Thoracic aorta (tissue), 2 donors: ENCODE measurements around the gene TDG. TPM values are rescaled to one million over a fixed set of nuclear protein-coding genes. Genes with fewer than 3 reads are reported as not detected.

Experiments used
- ATAC-seq: fragments of 150-250 bp; one replicate; pipeline ENCODE4 v1.8.0; 2017; ENCODE audit warnings: low read depth; ENCODE audit not compliant: insufficient number of reproducible peaks, low FRiP score
- DNase-seq: peaks from one replicate; pipeline ENCODE4 v3.0.0-alpha.2; 2020; ENCODE audit warnings: low spot score
- H3K27ac ChIP-seq, 2 donors: fragments of 200-600 bp; sonication (generic); 1 replicate in 1 of 2; 2 replicates in 1 of 2; pipeline ENCODE4 v1.5.1; 2016; ENCODE audit warnings: mild to moderate bottlenecking in 2 of 2, moderate library complexity in 2 of 2
- H3K27me3 ChIP-seq: fragments of 200-600 bp; sonication (generic); replicated peaks from 2 replicates; pipeline ENCODE4 v1.6.0; 2016; ENCODE audit warnings: mild to moderate bottlenecking; ENCODE audit not compliant: insufficient read depth
- H3K36me3 ChIP-seq: fragments of 200-600 bp; sonication (generic); one replicate; pipeline ENCODE4 v1.5.1; 2016
- H3K4me1 ChIP-seq, 2 donors: fragments of 200-600 bp; sonication (generic); 1 replicate in 1 of 2; 2 replicates in 1 of 2; pipeline versions ENCODE4 v1.5.1 to v1.6.0; 2016; ENCODE audit warnings: low read depth in 2 of 2, mild to moderate bottlenecking in 1 of 2; ENCODE audit not compliant: control insufficient read depth in 1 of 2
- H3K4me3 ChIP-seq: fragments of 200-600 bp; sonication (generic); 2 replicates; pipeline ENCODE4 v1.5.1; 2016; ENCODE audit warnings: mild to moderate bottlenecking
- H3K9me3 ChIP-seq: fragments of 200-600 bp; sonication (generic); 2 replicates; pipeline ENCODE4 v1.5.1; 2016
- total RNA-seq, 2 donors: library from RNA; depleted of rRNA; stranded (reverse); fragments of >200 nt; gene quantifications; one replicate each; pipeline versions ENCODE4 v1.1.0 to v1.2.3, GENCODE V29; 2016
- TF ChIP-seq, protein P1 (sequence below): fragments of 200-600 bp; sonication (generic); IDR thresholded peaks from one replicate; pipeline ENCODE4 v1.5.1; 2019; ENCODE audit warnings: antibody characterized with exemption

The TDG gene
- total RNA-seq, 2 donors from 2014 or later = 8.0 to 24.5 TPM

GRCh38 chr12:103952497-103952896 lies 13.2 kb upstream of the TDG start:
- Histone ChIP-seq H3K27ac (no peak overlapping the region), H3K36me3 (peaks cover 40% of the 10 kb centered on the region), H3K9me3 (no peaks in the 10 kb centered on the region), H3K4me3 (no peak overlapping the region), H3K4me1 (peaks cover 9 to 16% of the 10 kb centered on the region in 2 donors), H3K27me3 (no peaks in the 10 kb centered on the region)
- TF ChIP-seq, protein P1, sequence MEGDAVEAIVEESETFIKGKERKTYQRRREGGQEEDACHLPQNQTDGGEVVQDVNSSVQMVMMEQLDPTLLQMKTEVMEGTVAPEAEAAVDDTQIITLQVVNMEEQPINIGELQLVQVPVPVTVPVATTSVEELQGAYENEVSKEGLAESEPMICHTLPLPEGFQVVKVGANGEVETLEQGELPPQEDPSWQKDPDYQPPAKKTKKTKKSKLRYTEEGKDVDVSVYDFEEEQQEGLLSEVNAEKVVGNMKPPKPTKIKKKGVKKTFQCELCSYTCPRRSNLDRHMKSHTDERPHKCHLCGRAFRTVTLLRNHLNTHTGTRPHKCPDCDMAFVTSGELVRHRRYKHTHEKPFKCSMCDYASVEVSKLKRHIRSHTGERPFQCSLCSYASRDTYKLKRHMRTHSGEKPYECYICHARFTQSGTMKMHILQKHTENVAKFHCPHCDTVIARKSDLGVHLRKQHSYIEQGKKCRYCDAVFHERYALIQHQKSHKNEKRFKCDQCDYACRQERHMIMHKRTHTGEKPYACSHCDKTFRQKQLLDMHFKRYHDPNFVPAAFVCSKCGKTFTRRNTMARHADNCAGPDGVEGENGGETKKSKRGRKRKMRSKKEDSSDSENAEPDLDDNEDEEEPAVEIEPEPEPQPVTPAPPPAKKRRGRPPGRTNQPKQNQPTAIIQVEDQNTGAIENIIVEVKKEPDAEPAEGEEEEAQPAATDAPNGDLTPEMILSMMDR = no peak
- DNase-seq (no peak), ATAC-seq (no peak)

GRCh38 chr12:103955811-103956508 lies 9.7 kb upstream of the TDG start:
- TF ChIP-seq, protein P1 = no peak
- no peak for DNase-seq
- H3K4me1 ChIP-seq = peaks cover 9 to 16% of the 10 kb centered on the region in 2 donors
- peak overlapping the region; percentile 91 to 97 for H3K27ac ChIP-seq
- no peaks in the 10 kb centered on the region for H3K9me3 ChIP-seq
- peak overlapping the region; percentile 84 for H3K4me3 ChIP-seq
- H3K27me3 ChIP-seq = no peaks in the 10 kb centered on the region
- ATAC-seq = no peak
- peaks cover 19% of the 10 kb centered on the region for H3K36me3 ChIP-seq

- Histone ChIP-seq H3K4me3 (peak overlapping the region; percentile 84), H3K9me3 (no peaks in the 10 kb centered on the region), H3K27me3 (no peaks in the 10 kb centered on the region), H3K36me3 (peaks cover 18% of the 10 kb centered on the region), H3K4me1 (peaks cover 9 to 16% of the 10 kb centered on the region in 2 donors), H3K27ac (peak overlapping the region; percentile 91 to 97)
- ATAC-seq (peak; percentile 16), DNase-seq (no peak)
- TF ChIP-seq, protein P1 = no peak
Measured at GRCh38 chr12:103956509-103957027, 9.1 kb upstream of the TDG start.

GRCh38 chr12:103957865-103958388 lies 7.7 kb upstream of the TDG start:
- Histone ChIP-seq H3K36me3 (peaks cover 9% of the 10 kb centered on the region), H3K4me1 (peaks cover 9 to 16% of the 10 kb centered on the region in 2 donors), H3K4me3 (peak overlapping the region; percentile 84), H3K27ac (peak overlapping the region; percentile 91 to 97), H3K9me3 (no peaks in the 10 kb centered on the region), H3K27me3 (no peaks in the 10 kb centered on the region)
- TF ChIP-seq, protein P1 = no peak
- DNase-seq (no peak), ATAC-seq (no peak)

GRCh38 chr12:103958621-103959020 lies 7.1 kb upstream of the TDG start:
- TF ChIP-seq, protein P1 = no peak
- DNase-seq (no peak), ATAC-seq (no peak)
- Histone ChIP-seq H3K27ac (no peak overlapping the region), H3K36me3 (peaks cover 2% of the 10 kb centered on the region), H3K4me1 (peaks cover 9 to 17% of the 10 kb centered on the region in 2 donors), H3K9me3 (no peaks in the 10 kb centered on the region), H3K27me3 (no peaks in the 10 kb centered on the region), H3K4me3 (no peak overlapping the region)
